RWPE2 (cell line): Measurements from ENCODE around the gene ERN1.

Experiments
- ATAC-seq: fragments of 200-7000 bp; cut with Tn5 transposase; 3 replicates; pipeline ENCODE4 v1.9.1; 2021; ENCODE audit warnings: low read depth
- DNase-seq: peaks from one replicate; pipeline ENCODE4 v3.0.0-alpha.2; 2020; ENCODE audit warnings: low spot score
- H3K27ac ChIP-seq: fragments of 450-650 bp; 2 replicates; pipeline ENCODE4 v1.5.1; 2017; ENCODE audit warnings: mild to moderate bottlenecking; ENCODE audit not compliant: poor library complexity, severe bottlenecking
- H3K27me3 ChIP-seq: fragments of 250-450 bp; sonication (Bioruptor Pico); 2 replicates; pipeline ENCODE4 v1.5.1; 2021; ENCODE audit warnings: mild to moderate bottlenecking, moderate library complexity; ENCODE audit not compliant: insufficient read depth, poor library complexity, severe bottlenecking
- H3K36me3 ChIP-seq: fragments of 250-450 bp; sonication (Bioruptor Pico); 2 replicates; pipeline ENCODE4 v1.5.1; 2020; ENCODE audit warnings: low read depth, mild to moderate bottlenecking, moderate library complexity
- H3K4me1 ChIP-seq: fragments of 250-450 bp; sonication (Bioruptor Pico); 2 replicates; pipeline ENCODE4 v1.5.1; 2021; ENCODE audit warnings: mild to moderate bottlenecking, moderate library complexity; ENCODE audit not compliant: insufficient read depth, poor library complexity, severe bottlenecking
- H3K4me3 ChIP-seq: fragments of 250-450 bp; sonication (Bioruptor Pico); 2 replicates; pipeline ENCODE4 v1.5.1; 2021; ENCODE audit warnings: mild to moderate bottlenecking, moderate library complexity; ENCODE audit not compliant: severe bottlenecking
- H3K9me3 ChIP-seq: fragments of 250-450 bp; sonication (Bioruptor Pico); 2 replicates; pipeline ENCODE4 v1.5.1; 2021; ENCODE audit warnings: mild to moderate bottlenecking, moderate library complexity; ENCODE audit not compliant: severe bottlenecking
- TF ChIP-seq, protein P1 (sequence below): fragments of 450-650 bp; IDR thresholded peaks from one replicate; pipeline ENCODE4 v1.5.1; 2017; ENCODE audit warnings: mild to moderate bottlenecking, moderate library complexity; ENCODE audit not compliant: poor library complexity, severe bottlenecking

The ERN1 gene

DNA sequence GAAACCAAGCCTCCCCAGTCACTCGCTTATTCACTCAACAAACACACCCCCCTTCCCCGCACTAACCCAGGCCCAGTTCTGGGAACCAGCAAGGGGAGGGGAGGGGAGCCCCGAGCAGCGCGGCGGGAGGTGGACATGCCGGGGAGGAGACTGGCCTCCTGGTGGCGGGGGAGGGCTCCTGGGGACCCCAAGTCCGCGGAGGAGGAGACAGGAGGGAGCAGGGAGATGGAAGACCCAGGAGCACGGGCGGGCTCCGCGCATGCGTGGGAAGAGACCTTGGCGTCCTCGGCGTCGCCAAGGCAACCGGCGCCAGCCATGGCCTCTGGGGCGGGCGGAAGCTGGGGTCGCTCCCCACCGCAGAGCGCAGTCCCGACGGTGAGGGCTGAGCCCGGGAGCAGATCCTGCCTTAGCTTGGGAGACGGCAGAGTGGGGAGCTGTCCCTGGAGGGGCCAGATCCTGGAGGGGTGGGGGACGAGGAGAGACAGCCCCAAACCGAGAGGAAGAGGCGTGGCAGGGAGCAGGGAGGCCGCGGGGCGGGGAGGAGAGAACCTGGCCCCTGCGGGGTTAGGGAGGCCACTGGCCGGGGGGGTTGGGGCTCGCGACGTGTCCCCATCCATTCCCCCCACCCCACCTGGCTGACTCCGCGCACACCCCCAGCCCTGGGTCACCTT lies 131.8 kb downstream of the ERN1 start, which contains the start of gene PRR29:
Gene PRR29 (plus strand): TSS at position 302 of the 671 bp plus-strand sequence. CDS start 14 bp downstream, at position 316.
- Histone ChIP-seq H3K36me3 (no peaks in the 10 kb centered on the region), H3K27ac (no peak within 1 kb of the TSS), H3K4me3 (peak within 1 kb of the TSS; percentile 46), H3K4me1 (no peaks in the 10 kb centered on the region), H3K9me3 (no peaks in the 10 kb centered on the region), H3K27me3 (no peaks in the 10 kb centered on the region)
- ATAC-seq (peak; percentile 77), DNase-seq (peak; percentile 77)
- TF ChIP-seq, protein P1, sequence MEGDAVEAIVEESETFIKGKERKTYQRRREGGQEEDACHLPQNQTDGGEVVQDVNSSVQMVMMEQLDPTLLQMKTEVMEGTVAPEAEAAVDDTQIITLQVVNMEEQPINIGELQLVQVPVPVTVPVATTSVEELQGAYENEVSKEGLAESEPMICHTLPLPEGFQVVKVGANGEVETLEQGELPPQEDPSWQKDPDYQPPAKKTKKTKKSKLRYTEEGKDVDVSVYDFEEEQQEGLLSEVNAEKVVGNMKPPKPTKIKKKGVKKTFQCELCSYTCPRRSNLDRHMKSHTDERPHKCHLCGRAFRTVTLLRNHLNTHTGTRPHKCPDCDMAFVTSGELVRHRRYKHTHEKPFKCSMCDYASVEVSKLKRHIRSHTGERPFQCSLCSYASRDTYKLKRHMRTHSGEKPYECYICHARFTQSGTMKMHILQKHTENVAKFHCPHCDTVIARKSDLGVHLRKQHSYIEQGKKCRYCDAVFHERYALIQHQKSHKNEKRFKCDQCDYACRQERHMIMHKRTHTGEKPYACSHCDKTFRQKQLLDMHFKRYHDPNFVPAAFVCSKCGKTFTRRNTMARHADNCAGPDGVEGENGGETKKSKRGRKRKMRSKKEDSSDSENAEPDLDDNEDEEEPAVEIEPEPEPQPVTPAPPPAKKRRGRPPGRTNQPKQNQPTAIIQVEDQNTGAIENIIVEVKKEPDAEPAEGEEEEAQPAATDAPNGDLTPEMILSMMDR: no peak

DNA sequence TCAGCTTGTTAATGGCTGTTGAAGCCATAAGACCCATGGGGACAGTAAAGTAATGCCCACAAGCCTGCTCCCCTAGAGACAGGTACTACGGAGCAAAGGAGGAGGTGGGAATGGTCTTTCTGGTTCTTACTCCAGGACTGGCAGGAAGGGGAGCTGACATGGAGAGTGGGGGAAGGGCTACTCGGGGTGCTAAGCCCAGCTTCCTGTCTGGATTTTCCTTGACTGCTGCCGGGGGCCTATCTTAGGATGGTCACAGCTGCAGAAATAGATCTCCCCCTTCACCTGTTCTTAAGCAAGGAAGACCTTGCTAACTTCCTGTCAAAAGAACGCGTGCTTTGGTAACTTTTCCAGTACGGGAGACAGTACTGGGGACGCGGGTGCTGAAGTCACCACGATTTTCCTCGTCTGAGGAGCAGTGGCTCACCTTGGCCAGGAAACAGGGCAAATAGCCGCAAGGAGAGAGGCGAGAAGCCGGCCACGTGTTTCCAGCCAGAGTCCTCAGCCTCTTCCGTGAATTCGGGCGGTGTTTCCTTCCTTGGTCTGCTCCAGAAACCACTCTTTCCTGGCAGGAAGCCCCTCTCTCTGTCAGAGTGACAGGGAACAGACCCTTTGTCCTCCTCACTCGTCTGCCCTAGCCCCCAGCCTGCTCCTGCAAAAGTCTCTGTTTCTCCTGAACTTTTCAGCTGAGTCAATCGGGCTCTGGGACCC lies 132.4 kb downstream of the ERN1 start:
- Histone ChIP-seq H3K4me1 (no peaks in the 10 kb centered on the region), H3K27me3 (peaks cover 3% of the 10 kb centered on the region), H3K9me3 (no peaks in the 10 kb centered on the region), H3K27ac (no peak overlapping the region), H3K36me3 (no peaks in the 10 kb centered on the region), H3K4me3 (peak overlapping the region; percentile 46)
- ATAC-seq (no peak), DNase-seq (peak; percentile 10)
- TF ChIP-seq, protein P1: no peak

DNA sequence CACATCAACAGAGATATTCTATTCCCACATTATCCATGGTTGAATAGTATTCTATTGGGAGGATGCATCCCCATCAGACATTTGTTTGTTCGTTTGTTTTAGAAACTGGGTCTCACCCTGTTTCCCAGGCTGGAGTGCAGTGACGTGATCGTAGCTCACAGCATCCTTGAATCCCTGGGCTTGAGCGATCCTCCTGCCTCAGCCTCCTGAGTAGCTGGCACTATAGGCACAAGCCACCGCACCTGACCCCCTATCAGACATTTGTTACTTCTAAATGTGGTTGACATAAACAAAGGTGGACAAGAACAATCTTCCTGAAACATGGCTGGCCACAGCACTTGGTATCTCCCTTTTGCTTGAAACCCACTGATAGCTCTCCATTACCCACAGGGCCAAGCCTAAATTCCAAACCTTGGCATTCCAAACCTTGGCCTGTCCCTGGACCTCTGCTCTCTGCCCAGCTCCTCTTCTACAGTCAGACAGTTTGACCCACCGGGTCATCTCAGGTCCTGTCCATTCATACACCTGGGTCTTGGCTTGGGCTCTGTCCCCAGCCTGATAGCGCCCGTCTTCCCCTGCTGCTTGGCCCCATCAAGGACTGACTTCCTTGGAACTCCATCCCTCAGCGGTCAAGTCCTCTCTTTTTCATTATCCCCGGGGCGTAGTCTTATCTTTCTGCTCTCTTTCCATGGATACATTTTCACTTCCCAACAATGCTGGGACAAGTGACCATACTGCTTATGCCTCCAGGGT lies 133.3 kb downstream of the ERN1 start:
- no peaks in the 10 kb centered on the region for H3K36me3 ChIP-seq
- H3K4me3 ChIP-seq: no peak overlapping the region
- H3K27ac ChIP-seq: no peak overlapping the region
- no peaks in the 10 kb centered on the region for H3K9me3 ChIP-seq
- peaks cover 12% of the 10 kb centered on the region for H3K27me3 ChIP-seq
- no peaks in the 10 kb centered on the region for H3K4me1 ChIP-seq
- ATAC-seq (no peak), DNase-seq (peak; percentile 42)
- TF ChIP-seq, protein P1: no peak

DNA sequence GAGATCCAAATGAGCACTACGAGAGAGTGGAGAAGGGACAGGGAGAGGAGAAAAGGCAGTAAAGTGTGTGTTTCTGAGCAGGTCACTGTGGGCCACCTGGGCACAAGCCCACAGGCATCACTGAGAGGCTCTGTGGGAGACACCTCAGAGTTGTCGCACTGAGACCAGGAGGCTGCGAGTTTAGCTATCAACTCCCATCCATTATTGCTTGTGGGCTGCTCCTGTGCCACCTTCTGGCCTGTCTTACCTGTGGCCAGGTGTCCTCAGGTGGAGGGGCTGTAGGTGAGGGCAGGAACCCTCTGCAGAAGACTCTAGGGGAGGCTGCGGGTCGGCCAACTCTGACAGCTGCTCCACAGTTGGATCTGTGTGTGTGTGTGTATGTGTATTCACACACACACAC lies 134.3 kb downstream of the ERN1 start:
- ATAC-seq: no peak
- Histone ChIP-seq H3K9me3 (no peaks in the 10 kb centered on the region), H3K36me3 (no peaks in the 10 kb centered on the region), H3K27me3 (peaks cover 15% of the 10 kb centered on the region), H3K27ac (no peak overlapping the region), H3K4me3 (no peak overlapping the region), H3K4me1 (peaks cover 3% of the 10 kb centered on the region)
- DNase-seq: peak; percentile 29
- TF ChIP-seq, protein P1: no peak
